ENCODE data around the gene SAG.

SAG gene

GRCh38 chr2:233303252-233303651, 4.4 kb upstream of the SAG start:
- CTCF ChIA-PET: interaction anchor here (1.3 to 2.3 kb wide), 3 partner anchors 9 to 17 kb away, joined by 4 to 8 read pairs (median 4); no protein-coding TSS in a partner anchor
- no peak for DNase-seq (ENCODE audit: extremely low spot score)
- POLR2A ChIA-PET: no interaction called here
- TF ChIP-seq CTCF (IDR thresholded peaks at IDR 0.05; ENCODE audit: control extremely low read depth, extremely low read depth, low read depth, missing control alignments): no peak

GRCh38 chr2:233311241-233311926, 3.8 kb downstream of the SAG start:
- no peak for TF ChIP-seq CTCF (IDR thresholded peaks at IDR 0.05; ENCODE audit: control extremely low read depth, extremely low read depth, low read depth, missing control alignments)
- ChIA-PET CTCF (no interaction called here), POLR2A (interaction anchor here (0.6 kb wide), 1 partner anchor 37 kb away, joined by 3 read pairs; no protein-coding TSS in a partner anchor)
- DNase-seq (ENCODE audit: extremely low spot score): no peak

GRCh38 chr2:233312874-233313273, 5.3 kb downstream of the SAG start:
- TF ChIP-seq CTCF (IDR thresholded peaks at IDR 0.05; ENCODE audit: control extremely low read depth, extremely low read depth, low read depth, missing control alignments): no peak
- ChIA-PET POLR2A (no interaction called here), CTCF (no interaction called here)
- peak; percentile 60 for DNase-seq (ENCODE audit: extremely low spot score)

- ChIA-PET CTCF (interaction anchor here (1.3 kb wide), 1 partner anchor 16 kb away, joined by 3 read pairs; no protein-coding TSS in a partner anchor), POLR2A (no interaction called here)
- DNase-seq (ENCODE audit: extremely low spot score): no peak
- no peak for TF ChIP-seq CTCF (IDR thresholded peaks at IDR 0.05; ENCODE audit: control extremely low read depth, extremely low read depth, low read depth, missing control alignments)
Observed at GRCh38 chr2:233314180-233314925, 6.7 kb downstream of the SAG start.

- ChIA-PET POLR2A (no interaction called here), CTCF (interaction anchor here (1.2 to 1.9 kb wide), 3 partner anchors 8 to 36 kb away, joined by 3 to 8 read pairs (median 4); partner anchors contain the start of gene DGKD)
- no peak for DNase-seq (ENCODE audit: extremely low spot score)
- no peak for TF ChIP-seq CTCF (IDR thresholded peaks at IDR 0.05; ENCODE audit: control extremely low read depth, extremely low read depth, low read depth, missing control alignments)
Observed at GRCh38 chr2:233317196-233317943, 9.8 kb downstream of the SAG start.

- CTCF ChIA-PET: interaction anchor here (1.2 to 1.5 kb wide), 2 partner anchors 16 to 25 kb away, joined by 3 to 4 read pairs; no protein-coding TSS in a partner anchor
- no peak for DNase-seq (ENCODE audit: extremely low spot score)
- POLR2A ChIA-PET: no interaction called here
- TF ChIP-seq CTCF (IDR thresholded peaks at IDR 0.05; ENCODE audit: control extremely low read depth, extremely low read depth, low read depth, missing control alignments): no peak
Observed at GRCh38 chr2:233319256-233319655, 11.6 kb downstream of the SAG start.

Data from GM10248 (cell line).